NCI-H1436 treated with DMSO at 0.1 percent for 48 hours (cell line): Measurements from ENCODE around the gene ATP8A2.

Experiments
- DNase-seq: peaks from one replicate; lab custom pipeline; 2025; lab: John Stamatoyannopoulos, UW

Gene ATP8A2

GRCh38 chr13:26074706-26075105, 702.9 kb downstream of the ATP8A2 start:
- no peak for DNase-seq
